ENCODE results near the gene WTAP.
A peak's percentile ranks its signal among the peaks of the same experiment; 100 is the strongest.
"Not testable (repeated sequence)": the region's sequence is repeated elsewhere in the genome, so short reads cannot be mapped to it uniquely, and the experiment has no call there.

WTAP gene

GRCh38 chr6:159715605-159716004 lies 11.7 kb upstream of the WTAP start:
- Histone ChIP-seq H3K4me1 (ENCODE audit: control insufficient read depth, insufficient read depth, low read length) (no peaks in the 10 kb centered on the region), H3K36me3 (ENCODE audit: control insufficient read depth, insufficient read depth, low read length) (no peaks in the 10 kb centered on the region), H3K27me3 (ENCODE audit: control insufficient read depth, insufficient read depth, low read length) (no peaks in the 10 kb centered on the region), H3K9me3 (ENCODE audit: control insufficient read depth, insufficient read depth, low read length) (no peaks in the 10 kb centered on the region), H3K27ac (ENCODE audit: low read length) (no peak overlapping the region), H3K4me3 (ENCODE audit: low read length) (no peak overlapping the region)
- WGBS (ENCODE audit: insufficient coverage, insufficient read length), result no CpG with 5 or more reads among the region's 3 CpGs
- DNase-seq (ENCODE audit: low read depth, low spot score), result no peak

- H3K27me3 ChIP-seq (ENCODE audit: control insufficient read depth, insufficient read depth, low read length), result no peaks in the 10 kb centered on the region
- DNase-seq (ENCODE audit: low read depth, low spot score), result no peak
- WGBS (ENCODE audit: insufficient coverage, insufficient read length), result no CpG with 5 or more reads among the region's 5 CpGs
- no peaks in the 10 kb centered on the region for H3K9me3 ChIP-seq (ENCODE audit: control insufficient read depth, insufficient read depth, low read length)
- no peaks in the 10 kb centered on the region for H3K4me1 ChIP-seq (ENCODE audit: control insufficient read depth, insufficient read depth, low read length)
- no peaks in the 10 kb centered on the region for H3K36me3 ChIP-seq (ENCODE audit: control insufficient read depth, insufficient read depth, low read length)
- no peak overlapping the region for H3K4me3 ChIP-seq (ENCODE audit: low read length)
- H3K27ac ChIP-seq (ENCODE audit: low read length), result no peak overlapping the region
These were observed 10.8 kb upstream of the WTAP start for GRCh38 chr6:159716247-159717096.

- no peak for DNase-seq (ENCODE audit: low read depth, low spot score)
- Histone ChIP-seq H3K27me3 (ENCODE audit: control insufficient read depth, insufficient read depth, low read length) (no peaks in the 10 kb centered on the region), H3K4me3 (ENCODE audit: low read length) (no peak overlapping the region), H3K4me1 (ENCODE audit: control insufficient read depth, insufficient read depth, low read length) (no peaks in the 10 kb centered on the region), H3K9me3 (ENCODE audit: control insufficient read depth, insufficient read depth, low read length) (no peaks in the 10 kb centered on the region), H3K27ac (ENCODE audit: low read length) (no peak overlapping the region), H3K36me3 (ENCODE audit: control insufficient read depth, insufficient read depth, low read length) (no peaks in the 10 kb centered on the region)
- WGBS (ENCODE audit: insufficient coverage, insufficient read length), result no CpG with 5 or more reads among the region's 3 CpGs
These were observed 8.7 kb upstream of the WTAP start for GRCh38 chr6:159718634-159719033.

- H3K4me1 ChIP-seq (ENCODE audit: control insufficient read depth, insufficient read depth, low read length), result no peaks in the 10 kb centered on the region
- no peaks in the 10 kb centered on the region for H3K27me3 ChIP-seq (ENCODE audit: control insufficient read depth, insufficient read depth, low read length)
- WGBS (ENCODE audit: insufficient coverage, insufficient read length), result no CpG with 5 or more reads among the region's 7 CpGs
- H3K4me3 ChIP-seq (ENCODE audit: low read length), result no peak overlapping the region
- no peaks in the 10 kb centered on the region for H3K9me3 ChIP-seq (ENCODE audit: control insufficient read depth, insufficient read depth, low read length)
- no peaks in the 10 kb centered on the region for H3K36me3 ChIP-seq (ENCODE audit: control insufficient read depth, insufficient read depth, low read length)
- DNase-seq (ENCODE audit: low read depth, low spot score), result no peak
- no peak overlapping the region for H3K27ac ChIP-seq (ENCODE audit: low read length)
These were observed 8.0 kb upstream of the WTAP start for GRCh38 chr6:159719287-159719686.

- Histone ChIP-seq H3K27ac (ENCODE audit: low read length) (no peak overlapping the region), H3K4me1 (ENCODE audit: control insufficient read depth, insufficient read depth, low read length) (no peaks in the 10 kb centered on the region), H3K36me3 (ENCODE audit: control insufficient read depth, insufficient read depth, low read length) (no peaks in the 10 kb centered on the region), H3K27me3 (ENCODE audit: control insufficient read depth, insufficient read depth, low read length) (no peaks in the 10 kb centered on the region), H3K9me3 (ENCODE audit: control insufficient read depth, insufficient read depth, low read length) (no peaks in the 10 kb centered on the region), H3K4me3 (ENCODE audit: low read length) (no peak overlapping the region)
- no CpG with 5 or more reads among the region's 7 CpGs for WGBS (ENCODE audit: insufficient coverage, insufficient read length)
- peak; percentile 29 for DNase-seq (ENCODE audit: low read depth, low spot score)
These were observed 6.6 kb upstream of the WTAP start for GRCh38 chr6:159720708-159721107.

GRCh38 chr6:159721981-159722380 lies 5.3 kb upstream of the WTAP start:
- H3K27me3 ChIP-seq (ENCODE audit: control insufficient read depth, insufficient read depth, low read length); DNase-seq (ENCODE audit: low read depth, low spot score); H3K36me3 ChIP-seq (ENCODE audit: control insufficient read depth, insufficient read depth, low read length); H3K4me3 ChIP-seq (ENCODE audit: low read length); H3K9me3 ChIP-seq (ENCODE audit: control insufficient read depth, insufficient read depth, low read length); H3K4me1 ChIP-seq (ENCODE audit: control insufficient read depth, insufficient read depth, low read length); H3K27ac ChIP-seq (ENCODE audit: low read length): not testable (repeated sequence)
- no CpG with 5 or more reads among the region's 3 CpGs for WGBS (ENCODE audit: insufficient coverage, insufficient read length)

GRCh38 chr6:159722655-159723054 lies 4.7 kb upstream of the WTAP start:
- Histone ChIP-seq H3K4me1 (ENCODE audit: control insufficient read depth, insufficient read depth, low read length) (no peaks in the 10 kb centered on the region; the same call in 1 of the 2 replicates), H3K27ac (ENCODE audit: low read length) (no peak overlapping the region), H3K9me3 (ENCODE audit: control insufficient read depth, insufficient read depth, low read length) (no peaks in the 10 kb centered on the region), H3K36me3 (ENCODE audit: control insufficient read depth, insufficient read depth, low read length) (no peaks in the 10 kb centered on the region), H3K4me3 (ENCODE audit: low read length) (no peak overlapping the region), H3K27me3 (ENCODE audit: control insufficient read depth, insufficient read depth, low read length) (no peaks in the 10 kb centered on the region)
- no peak for DNase-seq (ENCODE audit: low read depth, low spot score)

- no peaks in the 10 kb centered on the region for H3K27me3 ChIP-seq (ENCODE audit: control insufficient read depth, insufficient read depth, low read length)
- no peak overlapping the region for H3K4me3 ChIP-seq (ENCODE audit: low read length)
- no CpG with 5 or more reads among the region's 2 CpGs for WGBS (ENCODE audit: insufficient coverage, insufficient read length)
- no peak overlapping the region for H3K27ac ChIP-seq (ENCODE audit: low read length)
- H3K9me3 ChIP-seq (ENCODE audit: control insufficient read depth, insufficient read depth, low read length), result no peaks in the 10 kb centered on the region
- no peak for DNase-seq (ENCODE audit: low read depth, low spot score)
- H3K4me1 ChIP-seq (ENCODE audit: control insufficient read depth, insufficient read depth, low read length), result no peaks in the 10 kb centered on the region; the same call in 1 of the 2 replicates
- no peaks in the 10 kb centered on the region for H3K36me3 ChIP-seq (ENCODE audit: control insufficient read depth, insufficient read depth, low read length)
These were observed 4.0 kb upstream of the WTAP start for GRCh38 chr6:159723259-159723658.

GRCh38 chr6:159724778-159725177 lies 2.5 kb upstream of the WTAP start:
- Histone ChIP-seq H3K27ac (ENCODE audit: low read length) (no peak overlapping the region), H3K4me1 (ENCODE audit: control insufficient read depth, insufficient read depth, low read length) (no peaks in the 10 kb centered on the region; the same call in 1 of the 2 replicates), H3K36me3 (ENCODE audit: control insufficient read depth, insufficient read depth, low read length) (no peaks in the 10 kb centered on the region), H3K4me3 (ENCODE audit: low read length) (no peak overlapping the region), H3K9me3 (ENCODE audit: control insufficient read depth, insufficient read depth, low read length) (no peaks in the 10 kb centered on the region), H3K27me3 (ENCODE audit: control insufficient read depth, insufficient read depth, low read length) (no peaks in the 10 kb centered on the region)
- DNase-seq (ENCODE audit: low read depth, low spot score), result no peak
- no CpG with 5 or more reads among the region's 4 CpGs for WGBS (ENCODE audit: insufficient coverage, insufficient read length)

GRCh38 chr6:159725208-159725607 lies 2.1 kb upstream of the WTAP start:
- WGBS (ENCODE audit: insufficient coverage, insufficient read length), result no CpG with 5 or more reads among the region's 3 CpGs
- H3K27ac ChIP-seq (ENCODE audit: low read length); H3K36me3 ChIP-seq (ENCODE audit: control insufficient read depth, insufficient read depth, low read length); H3K4me3 ChIP-seq (ENCODE audit: low read length); DNase-seq (ENCODE audit: low read depth, low spot score); H3K4me1 ChIP-seq (ENCODE audit: control insufficient read depth, insufficient read depth, low read length); H3K27me3 ChIP-seq (ENCODE audit: control insufficient read depth, insufficient read depth, low read length); H3K9me3 ChIP-seq (ENCODE audit: control insufficient read depth, insufficient read depth, low read length): not testable (repeated sequence)

Measured in iPS DF 6.9 (cell line).